Gastrocnemius medialis (tissue), 4 donors: ENCODE results near the gene IDI1. TPM values are rescaled to one million over a fixed set of nuclear protein-coding genes. Genes with fewer than 3 reads are reported as not detected.

Experiments
- ATAC-seq, 2 donors: fragments of 150-250 bp; one replicate each; pipeline ENCODE4 v1.9.1; 2016
- DNase-seq, 2 donors: peaks; one replicate each; pipeline ENCODE4 v3.0.0-alpha.2; 2019
- H3K27ac ChIP-seq, 4 donors: fragments of 200-600 bp; sonication (generic); 1 replicate in 1 of 4; 2 replicates in 3 of 4; pipeline ENCODE4 v1.5.1; 2016 to 2018; ENCODE audit warnings: mild to moderate bottlenecking in 2 of 4, moderate library complexity in 1 of 4
- H3K27me3 ChIP-seq, 3 donors: fragments of 200-600 bp; sonication (generic) in 2 of 3; 1 replicate in 1 of 3; 2 replicates in 2 of 3; pipeline versions ENCODE4 v1.5.1 to v1.6.0; 2016 to 2019; ENCODE audit warnings: mild to moderate bottlenecking in 1 of 3, moderate library complexity in 1 of 3
- H3K36me3 ChIP-seq, 2 donors: fragments of 200-600 bp; sonication (generic) in 1 of 2; one replicate each; pipeline ENCODE4 v1.5.1; 2017 to 2018
- H3K4me1 ChIP-seq, 2 donors: fragments of 200-600 bp; sonication (generic) in 1 of 2; one replicate each; pipeline ENCODE4 v1.5.1; 2016 to 2017; ENCODE audit warnings: mild to moderate bottlenecking in 2 of 2
- H3K4me3 ChIP-seq, 4 donors: fragments of 200-600 bp; sonication (generic) in 3 of 4; 1 replicate in 1 of 4; 2 replicates in 3 of 4; pipeline ENCODE4 v1.5.1; 2016 to 2019; ENCODE audit warnings: mild to moderate bottlenecking in 2 of 4
- H3K9me3 ChIP-seq, 3 donors: fragments of 200-600 bp; sonication (generic) in 2 of 3; 1 replicate in 1 of 3; 2 replicates in 2 of 3; pipeline ENCODE4 v1.5.1; 2016 to 2019
- POLR2A ChIP-seq, 2 donors: fragments of 450-650 bp; IDR thresholded peaks; one replicate each; pipeline ENCODE4 v1.6.1; 2017; ENCODE audit warnings: antibody characterized with exemption in 2 of 2, mild to moderate bottlenecking in 2 of 2, moderate library complexity in 2 of 2
- in situ Hi-C, 4 donors: fragments of 200-750 bp; cut with MboI; loops; one replicate each; pipeline versions ENCODE4 v1.15.0 to v1.8.0; 2017; ENCODE audit warnings: low sequenced_read_pairs in 4 of 4
- intact Hi-C: fragments of 100-400 bp; cut with DNase I; formaldehyde crosslinking; loops from one replicate; pipeline ENCODE4 v1.15.1; 2023; ENCODE audit warnings: low total_unique reads
- total RNA-seq, 4 donors: library from RNA; depleted of rRNA; stranded (reverse); fragments of >200 nt; gene quantifications; one replicate each; pipeline versions ENCODE4 v1.1.0 to v1.2.3, GENCODE V29; 2016
- TF ChIP-seq, protein P1 (sequence below), 5 experiments: fragments of 450-650 bp in 3 of 5; fragments of 200-600 bp in 2 of 5; sonication (generic) in 2 of 5; IDR thresholded peaks in 4 of 5; conservative IDR thresholded peaks in 1 of 5; 1 replicate in 4 of 5; 2 replicates in 1 of 5; pipeline ENCODE4 v1.5.1; 2016 to 2019; ENCODE audit warnings: antibody characterized with exemption in 5 of 5, mild to moderate bottlenecking in 3 of 5, moderate library complexity in 3 of 5

IDI1 gene
- total RNA-seq, 4 donors from 2014 or later: 48.3 to 66.8 (median 66.5) TPM

DNA sequence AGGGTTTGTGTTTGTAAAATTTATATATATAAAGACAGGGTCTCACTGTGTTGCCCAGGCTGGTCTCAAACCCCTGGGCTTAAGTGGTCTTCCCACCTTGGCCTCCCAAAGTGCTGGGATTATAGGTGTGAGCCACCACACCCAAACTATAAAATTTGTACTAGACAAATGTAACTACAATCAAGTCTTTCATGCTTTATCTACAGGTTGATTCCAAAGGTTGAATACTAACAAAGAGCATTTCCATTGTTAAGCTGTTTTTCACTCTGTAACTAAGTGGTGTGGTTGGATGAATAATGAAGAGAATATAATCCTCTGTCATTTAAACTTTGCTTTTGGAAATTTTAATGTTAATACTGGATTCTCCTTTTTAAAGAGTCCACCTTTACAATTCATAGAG, 29.7 kb upstream of the IDI1 start:
- H3K36me3 ChIP-seq: peaks cover 0 to 56% of the 10 kb centered on the region in 2 donors
- intact Hi-C loops (no loop called here), in situ Hi-C loops (no loop called here)
- ATAC-seq (no peak), DNase-seq (no peak)
- H3K4me3 ChIP-seq: no peak overlapping the region
- H3K27me3 ChIP-seq: no peaks in the 10 kb centered on the region
- H3K4me1 ChIP-seq: no peaks in the 10 kb centered on the region
- no peak for TF ChIP-seq POLR2A (IDR thresholded peaks at IDR 0.05)
- TF ChIP-seq, protein P1, sequence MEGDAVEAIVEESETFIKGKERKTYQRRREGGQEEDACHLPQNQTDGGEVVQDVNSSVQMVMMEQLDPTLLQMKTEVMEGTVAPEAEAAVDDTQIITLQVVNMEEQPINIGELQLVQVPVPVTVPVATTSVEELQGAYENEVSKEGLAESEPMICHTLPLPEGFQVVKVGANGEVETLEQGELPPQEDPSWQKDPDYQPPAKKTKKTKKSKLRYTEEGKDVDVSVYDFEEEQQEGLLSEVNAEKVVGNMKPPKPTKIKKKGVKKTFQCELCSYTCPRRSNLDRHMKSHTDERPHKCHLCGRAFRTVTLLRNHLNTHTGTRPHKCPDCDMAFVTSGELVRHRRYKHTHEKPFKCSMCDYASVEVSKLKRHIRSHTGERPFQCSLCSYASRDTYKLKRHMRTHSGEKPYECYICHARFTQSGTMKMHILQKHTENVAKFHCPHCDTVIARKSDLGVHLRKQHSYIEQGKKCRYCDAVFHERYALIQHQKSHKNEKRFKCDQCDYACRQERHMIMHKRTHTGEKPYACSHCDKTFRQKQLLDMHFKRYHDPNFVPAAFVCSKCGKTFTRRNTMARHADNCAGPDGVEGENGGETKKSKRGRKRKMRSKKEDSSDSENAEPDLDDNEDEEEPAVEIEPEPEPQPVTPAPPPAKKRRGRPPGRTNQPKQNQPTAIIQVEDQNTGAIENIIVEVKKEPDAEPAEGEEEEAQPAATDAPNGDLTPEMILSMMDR (IDR thresholded peaks at IDR 0.05 in 4 of 5, conservative IDR thresholded peaks at IDR 0.05 in 1 of 5): no peak
- H3K9me3 ChIP-seq: no peaks in the 10 kb centered on the region
- H3K27ac ChIP-seq: no peak overlapping the region

DNA sequence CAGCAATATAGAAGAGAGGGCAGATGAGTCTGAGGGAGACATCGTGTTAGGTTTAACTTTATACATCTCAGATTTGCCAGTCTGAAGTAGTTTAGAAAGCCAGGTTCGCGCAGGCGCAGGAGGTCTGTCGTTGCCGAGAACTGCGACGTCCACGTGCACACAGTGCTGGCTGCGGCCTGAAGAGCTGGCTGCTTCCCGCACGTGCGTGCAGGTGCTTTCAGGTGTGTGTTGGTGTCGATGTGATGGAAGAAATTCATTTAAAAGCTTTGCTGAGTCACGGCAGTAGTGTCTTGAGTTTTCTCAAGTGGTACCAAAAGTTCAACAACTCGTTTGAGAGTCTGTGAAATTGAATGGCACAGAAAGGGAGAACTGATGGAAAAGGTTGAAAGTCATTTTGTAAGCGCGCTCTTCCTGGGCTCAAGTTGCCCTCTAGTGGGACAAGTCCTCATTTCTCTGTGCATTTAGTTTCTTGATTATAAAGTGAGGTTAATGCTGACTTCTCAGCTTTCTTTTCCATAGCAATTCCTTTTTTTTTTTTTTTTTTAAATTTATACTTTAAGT, 25.9 kb upstream of the IDI1 start:
- ATAC-seq (peak in 1 of 2 donors; percentile 41), DNase-seq (no peak)
- Histone ChIP-seq H3K4me1 (peaks cover 5% of the 10 kb centered on the region in 2 donors), H3K36me3 (peaks cover 0 to 49% of the 10 kb centered on the region in 2 donors), H3K27ac (no peak overlapping the region), H3K27me3 (no peaks in the 10 kb centered on the region), H3K4me3 (no peak overlapping the region), H3K9me3 (no peaks in the 10 kb centered on the region)
- intact Hi-C loops: no loop called here
- no peak for TF ChIP-seq POLR2A (IDR thresholded peaks at IDR 0.05)
- TF ChIP-seq, protein P1 (IDR thresholded peaks at IDR 0.05 in 4 of 5, conservative IDR thresholded peaks at IDR 0.05 in 1 of 5): peak in 2 of 5 experiments; percentile 20 to 27
- in situ Hi-C loops: no loop called here

DNA sequence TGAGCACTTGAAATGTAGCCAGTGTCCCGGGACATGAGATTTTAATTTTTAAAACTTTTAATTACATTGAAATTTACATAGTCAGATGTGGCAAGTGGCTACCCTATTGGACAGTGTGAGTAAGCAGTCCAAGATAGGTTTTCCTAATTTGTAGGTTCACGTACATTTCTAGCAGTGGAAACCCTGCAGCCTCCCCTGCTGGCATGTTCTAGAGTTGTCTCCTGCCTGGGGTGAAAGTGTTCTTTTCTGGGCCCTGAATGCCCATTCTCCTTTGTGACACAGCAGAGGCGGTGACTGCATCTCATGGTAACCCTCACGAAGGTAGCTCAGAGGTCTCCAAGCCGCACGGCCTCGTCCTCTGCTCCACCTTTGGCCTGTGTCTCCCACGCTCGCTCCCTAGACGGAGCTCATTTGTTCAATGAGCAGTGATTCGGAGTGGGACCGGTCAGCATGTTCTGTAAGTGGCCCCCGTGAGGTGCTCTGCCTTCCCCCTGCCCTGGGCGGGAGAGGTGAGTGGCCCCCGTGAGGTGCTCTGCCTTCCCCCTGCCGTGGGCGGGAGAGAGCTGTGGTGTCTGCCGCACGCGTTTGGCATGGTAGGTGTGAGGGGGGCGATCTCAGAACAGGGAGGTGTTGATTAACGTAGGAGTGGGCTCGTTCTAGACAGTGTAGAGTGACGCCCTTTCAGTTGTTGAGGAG, 25.3 kb upstream of the IDI1 start:
- H3K27me3 ChIP-seq: no peaks in the 10 kb centered on the region
- H3K4me3 ChIP-seq: no peak overlapping the region
- peaks cover 0 to 43% of the 10 kb centered on the region in 2 donors for H3K36me3 ChIP-seq
- peaks cover 5% of the 10 kb centered on the region in 2 donors for H3K4me1 ChIP-seq
- intact Hi-C loops: no loop called here
- TF ChIP-seq, protein P1 (IDR thresholded peaks at IDR 0.05 in 4 of 5, conservative IDR thresholded peaks at IDR 0.05 in 1 of 5): no peak
- no peak for TF ChIP-seq POLR2A (IDR thresholded peaks at IDR 0.05)
- no peaks in the 10 kb centered on the region for H3K9me3 ChIP-seq
- no peak for DNase-seq
- H3K27ac ChIP-seq: peak overlapping the region in 1 of 4 donors; percentile 13
- in situ Hi-C loops: no loop called here
- no peak for ATAC-seq

DNA sequence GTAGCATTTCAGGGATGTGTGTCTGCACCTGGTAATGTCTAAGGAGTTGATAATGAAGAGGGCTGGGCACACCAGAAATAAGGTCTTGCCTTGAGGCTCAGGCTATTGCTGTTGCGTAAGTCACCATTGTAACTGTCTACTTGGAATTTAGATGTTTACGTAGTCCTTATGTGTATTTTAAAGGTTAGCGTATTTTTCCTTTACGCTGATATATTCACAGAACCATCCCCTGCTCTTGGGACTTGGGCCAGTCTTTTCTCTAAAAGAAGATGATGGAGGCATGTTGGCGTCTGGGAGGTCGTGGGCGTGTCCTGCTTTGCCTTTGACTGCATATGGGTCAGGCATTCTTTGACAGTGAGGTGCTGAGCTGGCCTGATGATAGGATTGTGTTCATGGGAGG, 22.0 kb upstream of the IDI1 start:
- no peak overlapping the region for H3K4me3 ChIP-seq
- no peaks in the 10 kb centered on the region for H3K27me3 ChIP-seq
- H3K9me3 ChIP-seq: no peaks in the 10 kb centered on the region
- DNase-seq (no peak), ATAC-seq (no peak)
- TF ChIP-seq, protein P1 (IDR thresholded peaks at IDR 0.05 in 4 of 5, conservative IDR thresholded peaks at IDR 0.05 in 1 of 5): no peak
- no peak for TF ChIP-seq POLR2A (IDR thresholded peaks at IDR 0.05)
- peaks cover 5% of the 10 kb centered on the region in 2 donors for H3K4me1 ChIP-seq
- intact Hi-C loops: no loop called here
- peak overlapping the region in 1 of 4 donors; percentile 28 for H3K27ac ChIP-seq
- peaks cover 0 to 29% of the 10 kb centered on the region in 2 donors for H3K36me3 ChIP-seq
- in situ Hi-C loops: no loop called here
